Measurements from ENCODE around the gene RAP2A. TPM values are rescaled to one million over a fixed set of nuclear protein-coding genes. Genes with fewer than 3 reads are reported as not detected.

Gene RAP2A
- total and polyA plus RNA-seq, 12 donors = 3.6 to 37.9 (median 22.2) TPM

GRCh38 chr13:97388373-97388772 lies 45.6 kb upstream of the RAP2A start:
- H3K27me3 ChIP-seq = no peaks in the 10 kb centered on the region
- 68 to 87% (median 77%) methylated on average over 3 of the region's 3 CpGs for WGBS, 4 donors
- no peak for DNase-seq
- H3K4me1 ChIP-seq (replicated peaks in 1 of 2) = peaks cover 6 to 54% of the 10 kb centered on the region in 2 donors
- H3K36me3 ChIP-seq (replicated peaks in 1 of 2) = peaks cover 0 to 19% of the 10 kb centered on the region in 2 donors
- H3K4me3 ChIP-seq = no peak overlapping the region
- peak overlapping the region in 3 of 5 donors; percentile 33 to 70 (median 57) for H3K27ac ChIP-seq
- peaks cover 0 to 3% (median 0%) of the 10 kb centered on the region in 3 donors for H3K9me3 ChIP-seq (replicated peaks in 1 of 3)
- intact Hi-C loops (cut with DNase I) = no loop called here
- TF ChIP-seq CTCF (IDR thresholded peaks at IDR 0.05) = no peak

- no peaks in the 10 kb centered on the region for H3K27me3 ChIP-seq
- intact Hi-C loops (cut with DNase I) = no loop called here
- H3K36me3 ChIP-seq (replicated peaks in 1 of 2) = peaks cover 0 to 24% of the 10 kb centered on the region in 2 donors
- peaks cover 6 to 34% of the 10 kb centered on the region in 2 donors for H3K4me1 ChIP-seq (replicated peaks in 1 of 2)
- TF ChIP-seq CTCF (IDR thresholded peaks at IDR 0.05) = no peak
- no peak for TF ChIP-seq POLR2A (IDR thresholded peaks at IDR 0.05)
- no peak for DNase-seq
- peaks cover 0 to 3% (median 0%) of the 10 kb centered on the region in 3 donors for H3K9me3 ChIP-seq (replicated peaks in 1 of 3)
- H3K4me3 ChIP-seq = no peak overlapping the region
- no peak overlapping the region for H3K27ac ChIP-seq
- 69 to 73% (median 70%) methylated on average over 3 of the region's 3 CpGs for WGBS, 4 donors
Measured at GRCh38 chr13:97390941-97391600, 42.9 kb upstream of the RAP2A start.

- Histone ChIP-seq H3K9me3 (replicated peaks in 1 of 3) (peaks cover 0 to 3% (median 0%) of the 10 kb centered on the region in 3 donors), H3K4me3 (no peak overlapping the region), H3K27me3 (no peaks in the 10 kb centered on the region), H3K4me1 (replicated peaks in 1 of 2) (peaks cover 6 to 29% of the 10 kb centered on the region in 2 donors), H3K27ac (no peak overlapping the region), H3K36me3 (replicated peaks in 1 of 2) (peaks cover 0 to 24% of the 10 kb centered on the region in 2 donors)
- DNase-seq = no peak
- 92 to 95% (median 95%) methylated on average over 1 of the region's 1 CpG for WGBS, 4 donors
- intact Hi-C loops (cut with DNase I) = no loop called here
- TF ChIP-seq POLR2A (IDR thresholded peaks at IDR 0.05) = no peak
- TF ChIP-seq CTCF (IDR thresholded peaks at IDR 0.05) = no peak
Measured at GRCh38 chr13:97392020-97392419, 41.9 kb upstream of the RAP2A start.

- DNase-seq = no peak
- intact Hi-C loops (cut with DNase I) = no loop called here
- Histone ChIP-seq H3K9me3 (replicated peaks in 1 of 3) (peaks cover 0 to 3% (median 0%) of the 10 kb centered on the region in 3 donors), H3K36me3 (replicated peaks in 1 of 2) (peaks cover 0 to 17% of the 10 kb centered on the region in 2 donors), H3K27ac (no peak overlapping the region), H3K4me3 (no peak overlapping the region), H3K4me1 (replicated peaks in 1 of 2) (peaks cover 6 to 14% of the 10 kb centered on the region in 2 donors), H3K27me3 (no peaks in the 10 kb centered on the region)
- TF ChIP-seq POLR2A (IDR thresholded peaks at IDR 0.05) = no peak
Measured at GRCh38 chr13:97394542-97394941, 39.4 kb upstream of the RAP2A start.

Measured in adrenal gland (tissue), 12 donors.